HepG2 (cell line): ENCODE data around the gene GADD45B. TPM values are rescaled to one million over a fixed set of nuclear protein-coding genes. Genes with fewer than 3 reads are reported as not detected.
A peak's percentile ranks its signal among the peaks of the same experiment; 100 is the strongest.

ENCODE experiments used
- AGO1 ChIP-seq: fragments of 200-400 bp; formaldehyde crosslinking; IDR thresholded peaks from 2 replicates; pipeline ENCODE4 v1.6.1; 2017; ENCODE audit warnings: mild to moderate bottlenecking, low read depth, low read length, moderate library complexity; ENCODE audit not compliant: poor library complexity, severe bottlenecking
- EEA1 ChIP-seq: sonication (generic); formaldehyde crosslinking; IDR thresholded peaks from 2 replicates; pipeline ENCODE4 v1.5.1; 2020; ENCODE audit warnings: mild to moderate bottlenecking, missing genetic modification reagents, borderline replicate concordance
- HIC2 ChIP-seq: sonication (generic); formaldehyde crosslinking; IDR thresholded peaks from 2 replicates; pipeline ENCODE4 v1.9.0; 2022; ENCODE audit warnings: low read depth, missing genetic modification reagents
- IRF1 ChIP-seq: sonication (generic); formaldehyde crosslinking; IDR thresholded peaks from 2 replicates; pipeline ENCODE4 v1.4.0; 2020; ENCODE audit warnings: low read depth, mild to moderate bottlenecking, missing genetic modification reagents
- MYNN ChIP-seq: sonication (generic); formaldehyde crosslinking; IDR thresholded peaks from 2 replicates; pipeline ENCODE4 v1.4.0; 2020; ENCODE audit warnings: mild to moderate bottlenecking, low read depth, missing genetic modification reagents
- RCOR2 ChIP-seq: IDR thresholded peaks from 2 replicates; pipeline ENCODE4 v1.6.1; 2016; ENCODE audit warnings: missing biosample characterization, missing genetic modification reagents
- RXRA ChIP-seq: sonication (generic); formaldehyde crosslinking; IDR thresholded peaks from 2 replicates; pipeline ENCODE4 v1.5.1; 2020; ENCODE audit warnings: missing genetic modification reagents
- SCMH1 ChIP-seq: sonication (generic); formaldehyde crosslinking; IDR thresholded peaks from 2 replicates; pipeline ENCODE4 v1.9.0; 2021; ENCODE audit warnings: missing genetic modification reagents, mild to moderate bottlenecking, borderline replicate concordance
- SP5 ChIP-seq: IDR thresholded peaks from 2 replicates; pipeline ENCODE4 v1.6.1; 2016; ENCODE audit warnings: low read depth, borderline replicate concordance
- TEAD3 ChIP-seq: optimal IDR thresholded peaks from 2 replicates; pipeline ENCODE3; 2016; ENCODE audit warnings: borderline replicate concordance
- THAP11 ChIP-seq: IDR thresholded peaks from 2 replicates; pipeline ENCODE4 v1.6.1; 2016; ENCODE audit warnings: missing biosample characterization, missing genetic modification reagents
- TRIM24 ChIP-seq: sonication (generic); formaldehyde crosslinking; IDR thresholded peaks from 2 replicates; pipeline ENCODE4 v1.8.0; 2022; ENCODE audit warnings: mild to moderate bottlenecking, missing genetic modification reagents
- ZNF160 ChIP-seq: sonication (generic); formaldehyde crosslinking; IDR thresholded peaks from 2 replicates; pipeline ENCODE4 v1.8.0; 2022; ENCODE audit warnings: mild to moderate bottlenecking, inconsistent platforms, missing genetic modification reagents
- ZNF281 ChIP-seq: sonication (generic); formaldehyde crosslinking; IDR thresholded peaks from 2 replicates; pipeline ENCODE4 v1.4.0; 2020; ENCODE audit warnings: missing genetic modification reagents, borderline replicate concordance
- ZNF282 ChIP-seq: fragments of 450-650 bp; IDR thresholded peaks from 2 replicates; pipeline ENCODE4 v1.6.1; 2018; ENCODE audit not compliant: partially characterized antibody
- ZNF687 ChIP-seq: sonication (generic); formaldehyde crosslinking; IDR thresholded peaks from 2 replicates; pipeline ENCODE4 v1.5.1; 2020; ENCODE audit warnings: mild to moderate bottlenecking, missing genetic modification reagents, moderate library complexity
- polyA plus RNA-seq, 8 experiments: library from polyadenylated mRNA; depleted of rRNA in 3 of 8; stranded (reverse) in 7 of 8; unstranded in 1 of 8; fragments of >200 nt; fragmentation: Illumina TruSeq in 4 of 8; extraction: Trizol in 4 of 8; gene quantifications; 2 replicates each; pipeline versions ENCODE4 v1.2.1 to v1.2.3, GENCODE V29; 2011 to 2016; ENCODE audit warnings: low read depth in 4 of 8, missing spikeins in 1 of 8, mixed read lengths in 1 of 8; ENCODE audit not compliant: insufficient read depth in 1 of 8
- total RNA-seq, 5 experiments: library from RNA; depleted of rRNA; stranded (reverse); fragments of >200 nt; fragmentation: Illumina TruSeq; extraction: Trizol; gene quantifications; 2 replicates each; pipeline ENCODE4 v1.2.3, GENCODE V29; 2016; ENCODE audit warnings: low read depth in 1 of 5
- TF ChIP-seq, protein P1 (sequence below): sonication (generic); formaldehyde crosslinking; IDR thresholded peaks from 2 replicates; pipeline ENCODE4 v1.4.0; 2020; ENCODE audit warnings: missing genetic modification reagents
- TF ChIP-seq, protein P2 (sequence below): IDR thresholded peaks from 2 replicates; pipeline ENCODE4 v1.6.1; 2016; ENCODE audit warnings: low read depth, control low read depth

Gene GADD45B
- total and polyA plus RNA-seq, 2 of the 13 experiments (the other 11 are each of a cell fraction or from before 2014, with no cell fraction given): 4.6 to 34.1 TPM

DNA sequence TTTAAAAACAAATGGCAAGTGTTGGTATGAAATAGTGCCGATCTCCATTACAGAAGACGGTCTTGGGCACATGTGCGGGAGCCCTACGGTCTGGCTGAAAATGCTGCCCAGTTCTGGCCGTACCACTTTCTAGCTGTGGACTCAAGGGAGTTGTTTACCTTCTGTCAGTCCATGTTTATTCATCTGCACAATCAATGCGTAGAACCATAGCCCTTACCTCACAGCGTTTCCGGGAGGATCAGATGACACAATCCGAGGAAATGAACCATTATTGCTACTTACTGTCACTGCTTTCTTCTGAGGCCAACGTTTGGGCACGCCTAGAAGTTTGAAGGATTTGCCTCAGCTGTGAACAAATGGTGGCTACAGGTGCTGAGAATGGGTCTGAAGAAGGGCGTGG lies 31.2 kb downstream of the GADD45B start (continued):
- TF ChIP-seq IRF1 (CRISPR knock-in tag) (no peak), HIC2 (CRISPR knock-in tag) (peak; percentile 58; the same call in 1 of the 2 replicates), ZNF687 (CRISPR knock-in tag) (no peak), AGO1 (no peak), MYNN (CRISPR knock-in tag) (no peak), THAP11 (CRISPR knock-in tag) (peak; percentile 63; the same call in 1 of the 2 replicates), RCOR2 (CRISPR knock-in tag) (no peak), ZNF282 (no peak), RXRA (no peak; the same call in 1 of the 2 replicates), SP5 (CRISPR knock-in tag) (peak; percentile 57), TRIM24 (CRISPR knock-in tag) (no peak), ZNF281 (CRISPR knock-in tag) (peak; percentile 42; the same call in 1 of the 2 replicates), TEAD3 (CRISPR knock-in tag) (peak; percentile 79), EEA1 (CRISPR knock-in tag) (no peak), ZNF160 (no peak), SCMH1 (no peak)
- TF ChIP-seq, protein P1, sequence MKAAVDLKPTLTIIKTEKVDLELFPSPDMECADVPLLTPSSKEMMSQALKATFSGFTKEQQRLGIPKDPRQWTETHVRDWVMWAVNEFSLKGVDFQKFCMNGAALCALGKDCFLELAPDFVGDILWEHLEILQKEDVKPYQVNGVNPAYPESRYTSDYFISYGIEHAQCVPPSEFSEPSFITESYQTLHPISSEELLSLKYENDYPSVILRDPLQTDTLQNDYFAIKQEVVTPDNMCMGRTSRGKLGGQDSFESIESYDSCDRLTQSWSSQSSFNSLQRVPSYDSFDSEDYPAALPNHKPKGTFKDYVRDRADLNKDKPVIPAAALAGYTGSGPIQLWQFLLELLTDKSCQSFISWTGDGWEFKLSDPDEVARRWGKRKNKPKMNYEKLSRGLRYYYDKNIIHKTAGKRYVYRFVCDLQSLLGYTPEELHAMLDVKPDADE (CRISPR knock-in tag): no peak
- TF ChIP-seq, protein P2, sequence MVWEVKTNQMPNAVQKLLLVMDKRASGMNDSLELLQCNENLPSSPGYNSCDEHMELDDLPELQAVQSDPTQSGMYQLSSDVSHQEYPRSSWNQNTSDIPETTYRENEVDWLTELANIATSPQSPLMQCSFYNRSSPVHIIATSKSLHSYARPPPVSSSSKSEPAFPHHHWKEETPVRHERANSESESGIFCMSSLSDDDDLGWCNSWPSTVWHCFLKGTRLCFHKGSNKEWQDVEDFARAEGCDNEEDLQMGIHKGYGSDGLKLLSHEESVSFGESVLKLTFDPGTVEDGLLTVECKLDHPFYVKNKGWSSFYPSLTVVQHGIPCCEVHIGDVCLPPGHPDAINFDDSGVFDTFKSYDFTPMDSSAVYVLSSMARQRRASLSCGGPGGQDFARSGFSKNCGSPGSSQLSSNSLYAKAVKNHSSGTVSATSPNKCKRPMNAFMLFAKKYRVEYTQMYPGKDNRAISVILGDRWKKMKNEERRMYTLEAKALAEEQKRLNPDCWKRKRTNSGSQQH (CRISPR knock-in tag): peak; percentile 67; the same call in 1 of the 2 replicates
